ENCODE data around the gene COL21A1.

COL21A1 gene

DNA sequence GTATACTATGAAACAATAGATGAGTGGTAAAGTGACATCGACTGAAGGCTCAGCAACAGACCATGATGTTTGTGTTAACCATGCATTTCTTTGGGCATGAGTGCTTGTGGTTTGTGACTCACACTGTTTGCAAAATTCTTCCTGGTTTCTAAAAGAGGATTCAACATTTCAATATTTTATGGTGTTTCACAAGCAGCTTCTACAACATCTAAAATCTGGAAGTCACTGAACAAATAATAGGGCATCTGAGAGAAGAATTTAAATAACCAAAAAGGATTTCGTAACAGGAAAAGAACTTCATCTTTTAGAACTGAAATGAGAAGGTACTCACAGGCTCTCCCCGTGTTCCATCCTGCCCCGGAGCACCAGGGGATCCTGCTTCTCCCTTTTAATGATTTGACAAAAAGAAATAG lies 146.2 kb downstream of the COL21A1 start:
- DNase-seq: peak; percentile 57 to 93 (median 91)

DNA sequence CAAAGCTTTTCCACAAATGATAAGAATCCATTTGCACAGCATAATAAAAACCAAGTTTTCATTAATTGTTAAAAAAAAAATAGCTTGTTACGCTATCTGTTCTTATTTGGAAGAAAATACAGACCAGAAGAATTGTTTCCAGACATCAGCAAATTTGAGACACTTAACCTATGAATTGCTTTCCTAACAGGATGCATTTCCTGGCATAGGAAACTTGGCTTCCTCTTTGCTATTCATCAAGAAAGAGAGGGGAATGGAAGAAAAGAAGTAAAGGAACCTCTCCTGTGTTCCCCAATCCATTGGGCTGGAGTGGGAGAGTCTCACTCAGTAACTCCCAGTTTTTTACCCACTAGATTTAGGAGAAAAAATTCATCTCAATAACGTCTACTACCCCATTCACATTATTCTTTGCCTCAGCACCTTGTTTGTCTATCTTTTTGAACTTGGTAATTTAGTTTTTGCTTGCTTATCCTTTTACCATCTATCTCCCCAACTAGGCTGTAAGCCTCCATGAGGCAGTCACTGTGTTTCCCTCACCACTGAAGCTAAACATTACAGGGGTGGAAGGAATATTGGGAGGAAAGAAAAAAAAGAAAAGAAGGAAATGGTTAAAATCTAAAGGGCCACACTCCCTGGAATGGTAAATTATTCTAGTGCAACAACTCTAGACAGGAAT lies 150.3 kb downstream of the COL21A1 start:
- no peak for DNase-seq

- no peak for DNase-seq
Observed at GRCh38 chr6:56096541-56096940, 150.8 kb downstream of the COL21A1 start.

GRCh38 chr6:56093776-56094175 lies 153.6 kb downstream of the COL21A1 start:
- DNase-seq: no peak

DNA sequence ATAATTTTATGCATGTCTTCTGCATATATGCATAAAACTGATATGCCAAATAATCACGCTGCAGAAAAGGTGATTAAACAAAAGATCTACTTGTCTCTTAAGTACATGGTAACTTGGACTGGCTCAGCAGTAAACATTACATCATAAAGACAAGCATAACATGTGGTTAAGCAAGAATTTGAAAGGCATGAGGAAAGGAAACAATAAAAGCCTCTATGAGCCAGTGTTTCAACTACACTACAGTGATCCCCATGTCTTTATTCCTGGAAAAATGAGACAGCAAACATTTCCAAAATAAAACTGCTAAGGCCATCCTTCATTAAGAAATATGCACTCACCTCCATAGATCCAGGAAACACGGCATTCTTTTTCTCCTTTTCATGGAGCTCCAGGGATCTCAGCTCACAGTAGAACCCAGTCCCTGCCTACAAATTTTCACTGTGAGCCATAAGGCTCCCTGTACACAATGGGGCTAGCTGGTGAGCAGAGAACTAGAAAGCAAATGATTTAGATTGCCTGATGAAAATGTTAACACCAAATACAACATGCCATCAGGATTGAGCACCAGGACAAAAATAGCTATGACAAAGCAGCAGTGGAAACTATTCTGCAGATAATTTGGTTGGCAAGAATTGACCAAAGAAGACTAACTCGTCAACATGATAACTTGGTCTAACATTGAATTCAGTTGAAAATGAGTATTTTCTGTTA lies 156.1 kb downstream of the COL21A1 start:
- peak in 1 of 3 donors; percentile 16 for DNase-seq

DNA sequence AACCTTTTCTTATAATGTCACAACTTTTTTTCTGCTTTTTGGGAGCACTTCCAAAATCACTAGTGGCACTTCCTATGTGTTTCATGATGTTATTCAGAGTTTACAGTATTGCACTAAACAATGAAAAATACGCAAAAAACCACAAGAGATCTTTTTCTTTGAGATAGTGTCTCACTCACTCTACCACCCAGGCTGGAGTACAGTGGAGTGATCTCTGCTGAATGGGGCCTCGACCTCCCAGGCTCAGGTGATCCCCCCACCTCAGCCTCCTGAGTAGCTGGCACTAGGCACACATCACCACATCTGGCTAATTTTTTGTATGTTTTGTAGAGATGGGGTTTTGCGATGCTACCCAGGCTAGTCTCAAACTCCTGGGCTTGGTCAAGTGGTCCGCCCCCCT lies 158.7 kb downstream of the COL21A1 start:
- no peak for DNase-seq

DNA sequence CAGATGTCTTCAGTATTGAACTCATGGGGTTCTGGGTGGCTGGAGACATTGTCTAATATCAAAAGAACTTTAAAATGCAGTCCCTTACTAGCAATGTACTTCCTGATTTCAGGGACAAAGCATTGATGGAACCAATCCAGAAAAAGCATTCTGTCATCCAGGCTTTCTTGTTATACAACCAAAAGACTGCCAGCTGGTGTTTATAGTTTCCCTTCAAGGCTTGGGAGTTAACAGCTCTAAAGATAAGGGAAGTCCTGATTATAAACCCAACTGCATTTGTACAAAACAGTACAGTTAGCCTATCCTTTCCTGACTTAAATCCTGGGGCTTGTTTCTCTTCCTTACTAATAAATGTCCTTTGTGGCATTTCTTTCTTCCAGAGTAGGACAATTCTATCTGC lies 160.0 kb downstream of the COL21A1 start:
- DNase-seq: no peak

GRCh38 chr6:56079751-56080540 lies 167.4 kb downstream of the COL21A1 start:
- DNase-seq: no peak

- DNase-seq: no peak
Observed at GRCh38 chr6:56076033-56076432, 171.3 kb downstream of the COL21A1 start.

DNA sequence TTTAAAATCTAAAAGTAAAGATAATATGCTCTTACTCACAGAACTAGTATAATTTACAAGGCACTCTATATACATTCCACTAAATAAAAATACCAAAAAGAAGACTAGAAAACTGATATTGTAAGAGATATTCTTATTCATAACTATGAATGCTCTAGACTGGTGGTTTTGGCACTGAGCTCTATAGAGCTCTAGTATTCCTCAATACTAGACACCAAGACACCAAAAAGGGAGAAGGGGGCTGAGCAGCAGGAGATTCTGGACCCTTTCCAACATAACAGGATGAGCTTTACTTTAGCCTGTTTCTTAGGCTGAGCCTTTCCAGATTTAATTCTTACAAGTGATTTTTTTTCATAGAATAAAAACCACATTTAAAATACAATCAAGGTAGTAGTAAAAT lies 173.6 kb downstream of the COL21A1 start:
- no peak for DNase-seq

- DNase-seq: no peak
Observed at GRCh38 chr6:56073315-56073714, 174.1 kb downstream of the COL21A1 start.

DNA sequence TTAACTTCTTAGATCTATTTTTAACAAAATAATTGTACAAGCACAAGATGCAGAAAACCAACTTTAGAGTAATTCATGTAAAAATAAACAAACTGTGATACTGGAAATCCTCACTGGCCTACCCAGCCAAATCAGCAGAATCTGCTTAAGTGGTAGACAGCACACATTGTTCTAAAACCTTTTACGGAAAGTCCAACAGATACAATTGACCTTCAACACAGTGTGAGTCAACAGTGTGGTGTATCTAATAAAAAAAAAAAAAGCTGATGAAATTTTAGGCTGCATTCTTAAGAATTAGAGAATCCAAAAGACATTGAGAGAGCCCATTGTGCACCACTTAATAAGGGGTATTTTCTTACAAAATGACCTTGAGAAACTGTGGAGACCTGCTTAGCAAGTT lies 174.5 kb downstream of the COL21A1 start:
- DNase-seq: no peak

DNA sequence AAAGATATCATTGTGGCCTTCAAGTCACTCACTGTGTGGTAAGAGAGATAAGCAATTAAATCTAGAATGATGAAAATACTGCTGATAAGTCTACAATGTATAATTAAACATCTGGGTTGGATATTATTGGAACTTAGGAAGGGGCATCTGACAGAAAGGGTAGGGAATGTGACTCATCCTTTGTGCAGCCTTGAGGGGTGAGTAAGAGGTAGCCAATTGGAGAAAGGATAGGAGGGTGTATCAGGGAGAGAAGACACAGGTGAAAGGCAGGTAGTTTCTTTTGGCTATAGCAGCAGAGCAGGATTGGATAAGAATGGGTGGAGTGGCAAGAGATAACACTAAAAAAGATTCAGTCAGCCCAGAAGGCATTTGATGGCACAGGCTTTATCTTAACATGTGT lies 182.0 kb downstream of the COL21A1 start:
- DNase-seq: no peak

- DNase-seq: no peak
Observed at GRCh38 chr6:56062836-56063235, 184.5 kb downstream of the COL21A1 start.

- DNase-seq: no peak
Observed at GRCh38 chr6:56058636-56059035, 188.7 kb downstream of the COL21A1 start.

GRCh38 chr6:56055081-56055704 lies 192.2 kb downstream of the COL21A1 start:
- DNase-seq: no peak

GRCh38 chr6:56051202-56051598 lies 196.2 kb downstream of the COL21A1 start:
- no peak for DNase-seq

DNA sequence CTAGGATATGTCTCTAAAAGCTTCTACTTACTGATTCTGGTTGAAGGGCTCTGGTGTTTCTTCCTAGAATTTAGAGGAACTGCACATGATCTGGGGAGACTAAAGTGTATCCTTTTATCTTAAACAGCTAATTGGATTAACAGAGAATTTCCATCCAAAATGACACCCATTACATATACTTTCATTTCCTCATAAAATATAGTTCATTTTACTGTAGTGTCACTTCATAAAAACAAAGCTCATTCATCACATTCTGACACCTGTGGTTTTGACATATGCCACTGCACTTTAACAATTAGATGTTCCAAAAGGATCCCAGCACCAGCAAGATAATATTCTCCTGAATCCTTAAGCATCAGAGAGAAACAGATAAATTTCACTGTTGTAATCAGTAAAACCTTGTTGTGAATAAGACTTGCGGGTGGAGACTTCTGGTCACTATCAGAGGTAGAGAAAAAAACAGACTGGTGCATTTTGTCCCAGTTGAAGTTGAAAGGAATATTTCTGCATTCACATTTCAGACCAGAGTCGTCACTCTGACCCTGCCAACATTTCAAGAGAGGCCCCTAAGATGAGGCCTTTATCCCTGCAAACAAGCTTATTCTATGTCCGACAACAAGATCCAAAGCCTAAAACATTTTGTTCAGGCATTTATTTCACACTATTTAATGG lies 196.7 kb downstream of the COL21A1 start:
- no peak for DNase-seq

DNA sequence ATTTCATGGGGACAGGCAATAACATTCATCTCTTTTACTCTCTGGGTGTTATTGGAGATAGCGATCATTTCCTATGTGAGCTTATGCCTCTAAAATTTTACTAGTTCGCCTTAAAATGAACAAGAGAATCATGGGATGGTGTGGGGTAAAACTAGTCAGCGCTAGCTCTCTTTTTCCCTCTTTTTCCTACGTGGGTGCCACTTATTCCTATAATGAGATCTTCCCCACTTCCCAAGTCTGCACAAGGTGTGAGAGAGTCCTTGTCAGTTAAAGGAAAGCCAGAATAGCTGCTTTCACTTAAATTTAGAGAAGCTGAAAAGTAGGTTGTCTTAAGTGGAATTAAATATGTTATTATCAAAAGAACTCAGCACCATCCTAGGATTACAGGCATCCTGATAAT lies 198.8 kb downstream of the COL21A1 start:
- DNase-seq: no peak

- no peak for DNase-seq
Observed at GRCh38 chr6:56047931-56048540, 199.3 kb downstream of the COL21A1 start.

GRCh38 chr6:56046576-56046975 lies 200.8 kb downstream of the COL21A1 start:
- DNase-seq: peak; percentile 72 to 74 (median 74)

DNA sequence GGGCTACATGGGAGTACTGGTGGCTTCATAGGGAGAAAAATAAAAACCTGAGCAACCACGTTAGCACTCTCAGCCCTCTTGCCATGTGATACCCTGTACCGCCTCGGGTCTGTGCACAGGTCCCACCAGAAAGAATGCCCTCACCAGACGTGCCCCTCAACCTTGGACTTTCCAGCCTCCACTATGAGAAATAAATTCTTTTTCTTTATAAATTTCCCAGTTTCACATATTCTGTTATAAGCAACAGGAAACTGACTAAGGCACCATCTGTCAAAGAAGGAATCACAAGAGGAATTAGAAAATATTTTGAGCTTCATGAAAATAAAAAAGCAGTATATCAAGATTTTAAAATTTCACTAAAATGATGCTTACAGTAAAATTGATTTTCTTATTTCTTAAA lies 203.6 kb downstream of the COL21A1 start:
- DNase-seq: peak; percentile 15 to 36 (median 34)
